IPS-NIHi11 (cell line): ENCODE results near the gene XYLB.

Experiments
- DNase-seq: peaks from one replicate; pipeline ENCODE4 v3.0.0; 2012; ENCODE audit warnings: mixed read lengths, low spot score

XYLB gene

DNA sequence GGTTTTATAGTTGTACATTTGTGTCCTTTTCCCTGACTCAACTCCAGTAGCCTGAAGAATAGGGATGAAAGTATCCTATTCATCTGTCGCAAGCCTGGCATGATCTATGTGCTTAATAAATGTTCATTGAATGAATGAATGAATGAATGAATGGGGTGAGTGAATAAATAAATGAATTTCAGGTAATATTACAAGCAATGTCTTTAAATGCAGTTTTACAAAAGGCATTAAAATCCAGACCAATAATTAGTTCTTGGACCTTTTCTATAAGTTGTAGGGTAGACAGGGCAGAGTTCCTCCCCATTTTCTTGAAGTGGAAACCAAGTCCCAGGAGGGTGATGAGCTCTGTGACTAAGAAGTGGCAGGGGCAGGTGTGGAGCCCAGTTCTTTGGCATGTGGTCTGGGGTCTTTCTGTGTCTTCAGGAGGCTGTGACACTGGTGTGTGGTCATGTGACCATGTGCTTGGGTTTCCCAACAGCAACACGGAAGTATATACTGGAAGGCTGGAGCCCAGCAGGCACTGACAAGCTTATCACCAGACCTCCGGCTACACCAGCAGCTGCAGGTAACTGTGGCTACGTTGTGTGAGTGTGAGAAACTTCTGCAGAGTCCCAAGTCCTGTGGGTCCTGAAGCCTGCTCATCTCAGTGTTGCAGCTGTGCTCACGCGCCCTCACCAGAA lies 18.3 kb downstream of the XYLB start:
- DNase-seq = no peak

DNA sequence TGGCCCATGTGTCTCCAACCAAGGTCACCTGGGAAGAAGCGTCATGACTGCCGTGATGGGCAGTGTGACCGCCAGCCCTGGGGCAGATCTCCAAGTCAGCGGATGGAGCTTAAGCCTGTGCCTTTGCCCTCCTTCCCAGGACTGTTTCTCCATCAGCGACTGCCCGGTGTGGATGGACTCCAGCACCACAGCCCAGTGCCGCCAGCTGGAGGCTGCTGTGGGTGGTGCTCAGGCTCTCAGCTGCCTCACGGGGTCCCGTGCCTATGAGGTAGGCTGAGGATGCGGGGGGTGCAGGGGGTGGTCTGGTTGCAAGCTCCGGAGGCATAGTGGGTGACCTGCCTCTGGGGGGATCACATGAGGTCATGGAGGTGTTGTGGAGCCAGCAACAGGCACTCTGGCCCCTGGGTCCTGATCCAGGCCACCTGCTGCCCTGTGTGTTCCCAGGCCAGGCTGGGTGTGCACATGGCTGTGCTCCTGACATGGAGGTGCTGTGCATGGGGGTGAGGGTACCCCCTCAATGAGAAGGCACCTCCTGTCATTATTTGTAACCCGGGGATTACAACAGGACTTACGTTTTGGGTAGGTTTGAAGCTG lies 19.0 kb downstream of the XYLB start:
- no peak for DNase-seq

DNA sequence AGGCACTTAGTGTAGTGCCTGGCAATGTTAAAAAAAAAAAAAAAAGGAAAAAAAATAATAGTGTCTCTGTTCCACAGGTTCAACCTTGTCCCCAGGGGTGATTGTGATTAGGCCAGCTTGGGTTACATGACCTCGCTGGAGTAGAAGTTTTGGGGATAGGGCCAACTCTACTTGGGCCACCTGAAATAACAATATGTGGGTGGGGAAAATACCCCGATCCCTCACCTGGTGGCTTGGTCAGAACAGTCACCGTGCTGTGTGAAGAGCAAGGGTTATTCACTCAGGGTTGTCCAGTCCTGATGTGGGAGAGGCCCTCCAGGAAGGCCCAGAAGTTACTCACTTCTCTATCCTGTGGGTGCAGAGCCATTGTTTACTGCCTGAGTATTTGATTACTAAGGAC lies 19.5 kb downstream of the XYLB start:
- no peak for DNase-seq

DNA sequence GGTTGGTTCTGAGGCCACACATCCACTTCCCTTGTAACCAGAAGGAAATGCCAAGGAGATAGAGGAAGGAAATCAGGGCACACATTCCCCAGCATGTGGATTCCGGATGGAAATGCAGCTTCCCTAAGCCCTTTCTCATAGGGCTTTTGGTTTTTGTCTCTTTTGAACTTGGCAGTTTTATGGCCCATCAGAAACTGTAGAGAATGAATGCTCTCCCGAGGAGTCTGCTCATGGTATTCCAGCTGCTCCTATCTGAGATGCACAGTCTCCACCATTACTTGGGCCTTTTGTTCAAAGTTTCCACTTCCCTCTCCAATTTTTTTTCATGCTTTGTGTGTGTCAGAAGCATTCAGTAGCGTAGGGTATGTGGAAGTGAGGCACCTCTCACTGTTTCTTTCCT lies 21.2 kb downstream of the XYLB start:
- DNase-seq = no peak

DNA sequence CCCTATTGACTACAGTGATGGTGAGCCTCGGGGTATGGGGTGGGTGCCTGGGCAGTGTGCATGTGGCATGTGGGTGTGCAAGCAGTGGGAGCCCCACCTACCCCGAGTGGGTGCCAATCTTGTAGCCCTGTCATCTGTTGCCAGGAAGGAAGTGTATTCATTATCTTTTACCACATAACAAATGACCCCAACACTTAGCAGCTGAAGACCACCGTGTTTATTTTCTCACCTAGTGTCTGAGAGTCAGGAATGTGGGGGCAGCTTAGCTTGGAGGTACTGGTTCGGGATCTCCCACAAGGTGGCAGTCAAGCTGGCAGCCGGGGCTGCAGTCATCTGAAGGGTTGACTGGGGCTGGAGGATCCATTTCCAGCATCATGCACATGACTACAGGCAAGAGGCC lies 21.7 kb downstream of the XYLB start:
- no peak for DNase-seq

DNA sequence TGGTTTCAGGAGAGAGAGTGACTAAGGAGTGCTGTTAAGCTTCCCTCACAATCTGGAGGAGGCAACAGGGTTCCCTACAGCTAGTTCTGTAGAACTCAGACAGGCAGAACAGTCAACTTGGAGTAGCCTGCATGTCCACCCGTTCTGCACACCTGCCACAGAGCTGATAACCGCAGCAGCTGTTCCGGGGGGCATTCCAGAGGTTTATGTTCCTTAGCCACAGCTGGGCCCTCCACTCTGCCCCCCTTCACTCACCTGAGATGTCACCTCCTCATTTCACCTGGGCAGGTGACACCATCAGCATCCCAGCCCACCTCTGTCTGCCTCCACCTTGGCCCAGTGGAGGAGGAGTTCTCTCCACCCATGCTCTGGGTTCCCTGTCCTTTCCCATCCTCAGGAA lies 22.6 kb downstream of the XYLB start:
- DNase-seq = no peak

DNA sequence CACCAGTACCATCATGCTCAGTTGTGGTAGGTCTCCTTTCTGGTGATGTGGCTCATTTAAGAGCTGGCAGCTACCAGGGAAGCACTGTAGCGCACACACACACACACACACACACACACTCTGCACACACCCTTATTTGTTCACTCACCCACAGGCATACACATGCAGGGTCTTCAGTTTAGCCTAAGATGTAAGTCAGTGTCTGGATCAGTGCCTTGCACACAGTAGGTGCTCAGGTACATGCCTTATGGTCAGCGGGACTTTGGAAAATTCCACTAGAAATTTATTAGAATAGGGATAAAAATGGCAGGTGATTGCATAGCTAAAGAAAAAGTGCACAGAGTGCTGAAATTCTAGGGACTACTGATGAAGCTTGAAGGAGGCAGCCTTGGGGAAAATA lies 23.6 kb downstream of the XYLB start:
- DNase-seq = no peak

DNA sequence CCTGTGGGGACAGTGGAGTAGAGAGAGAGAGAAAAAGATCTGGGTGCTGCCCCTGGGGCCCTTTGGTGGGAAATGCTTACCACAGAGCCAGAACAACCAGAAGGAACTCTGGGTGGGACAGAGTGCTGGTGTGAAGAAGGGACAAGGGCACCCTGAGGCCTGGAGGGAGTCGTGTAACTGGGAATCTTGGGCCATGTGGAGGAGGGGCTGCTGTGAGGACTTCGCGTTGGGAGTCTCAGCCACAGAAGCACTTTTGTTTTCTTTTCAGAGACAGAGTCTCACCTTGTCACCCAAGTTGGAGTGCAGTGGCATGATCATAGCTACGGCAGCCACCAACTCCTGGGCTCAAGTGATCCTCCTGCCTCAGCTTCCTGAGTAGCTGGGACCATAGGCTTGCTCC lies 24.3 kb downstream of the XYLB start:
- no peak for DNase-seq

DNA sequence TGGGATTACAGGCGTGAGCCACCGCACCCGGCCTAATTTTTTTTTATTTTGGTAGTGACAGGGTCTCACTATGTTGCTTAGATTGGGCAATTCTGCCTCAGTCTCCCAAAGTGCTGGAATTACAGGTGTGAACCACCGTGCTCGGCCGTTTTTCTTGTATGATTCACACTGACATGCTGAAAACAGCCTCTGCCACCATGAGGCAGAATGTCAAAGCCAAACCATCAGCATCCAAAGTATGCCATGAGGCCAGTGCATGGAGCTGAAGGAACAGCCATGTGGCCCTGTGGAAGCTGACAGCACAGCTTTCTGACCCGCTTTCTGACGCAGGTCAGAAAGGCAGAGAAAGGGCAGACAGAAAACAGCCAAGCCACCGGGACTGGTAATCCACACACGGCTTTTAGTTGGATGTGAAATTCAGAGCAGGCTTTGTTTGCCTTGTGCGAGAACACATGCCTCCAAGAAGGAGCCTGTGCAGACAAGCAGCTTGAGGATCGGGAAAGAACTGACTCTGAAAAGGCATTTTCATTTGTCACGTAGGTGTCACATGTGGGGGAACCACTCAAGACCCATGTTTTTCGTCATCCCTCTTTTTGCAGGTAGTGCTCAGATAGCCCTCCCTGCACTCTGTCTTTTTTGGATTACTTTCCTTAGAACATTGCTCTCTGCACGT lies 25.1 kb downstream of the XYLB start:
- DNase-seq = no peak

DNA sequence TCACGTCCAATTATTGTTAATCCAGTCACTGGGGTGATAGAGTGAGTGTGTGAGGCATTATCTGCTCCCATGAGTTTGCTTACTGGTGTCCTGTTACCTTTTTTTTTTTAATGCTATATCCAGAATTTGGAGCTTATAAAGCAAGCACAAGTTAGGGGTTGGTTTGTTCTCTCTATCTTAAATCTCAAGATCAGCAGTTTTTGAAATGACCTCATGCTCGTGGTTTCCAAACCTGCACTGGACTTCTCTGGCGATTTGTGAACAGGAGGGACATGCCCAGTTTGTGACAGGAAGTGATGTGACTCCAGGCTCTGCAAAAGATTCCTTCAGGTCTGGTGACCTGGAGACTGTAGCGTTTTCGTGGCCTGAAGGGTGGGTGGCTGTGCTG lies 25.6 kb downstream of the XYLB start:
- no peak for DNase-seq

DNA sequence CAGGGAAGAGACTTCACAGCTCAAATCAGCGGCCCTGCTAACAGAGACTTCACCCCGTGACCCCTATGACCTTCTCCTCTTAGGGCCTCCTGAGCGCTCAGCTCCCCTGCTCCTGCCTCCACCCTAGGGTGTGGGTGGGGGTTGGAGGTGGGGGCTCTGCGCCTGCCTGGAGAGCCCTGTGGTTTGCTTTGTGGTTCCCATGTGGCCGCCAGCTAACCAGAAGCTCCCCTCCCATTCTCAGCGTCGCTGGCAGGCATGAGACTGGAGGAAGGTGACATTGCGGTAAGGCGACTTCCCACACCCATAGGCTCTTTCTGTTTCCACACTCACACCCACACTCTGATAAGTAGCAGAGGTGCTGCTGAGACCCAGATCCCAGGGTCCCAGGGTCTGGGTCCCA lies 27.6 kb downstream of the XYLB start:
- no peak for DNase-seq

DNA sequence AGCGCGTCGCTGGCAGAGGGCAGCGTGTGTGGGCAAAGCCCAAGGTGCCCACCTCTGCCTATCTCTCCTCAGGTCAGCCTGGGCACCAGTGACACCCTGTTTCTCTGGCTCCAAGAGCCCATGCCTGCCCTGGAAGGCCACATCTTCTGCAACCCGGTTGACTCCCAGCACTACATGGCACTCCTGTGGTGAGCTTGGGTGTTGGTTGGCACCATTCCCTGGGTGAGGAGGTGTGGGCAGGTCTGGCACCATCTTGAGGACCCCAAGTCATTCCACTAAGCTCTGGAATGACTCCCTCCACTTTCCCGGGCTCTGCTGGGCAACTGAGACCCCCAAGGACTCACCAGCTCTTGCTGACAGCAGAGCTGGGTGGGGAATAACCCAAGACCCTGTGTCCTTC lies 28.5 kb downstream of the XYLB start:
- DNase-seq = no peak

DNA sequence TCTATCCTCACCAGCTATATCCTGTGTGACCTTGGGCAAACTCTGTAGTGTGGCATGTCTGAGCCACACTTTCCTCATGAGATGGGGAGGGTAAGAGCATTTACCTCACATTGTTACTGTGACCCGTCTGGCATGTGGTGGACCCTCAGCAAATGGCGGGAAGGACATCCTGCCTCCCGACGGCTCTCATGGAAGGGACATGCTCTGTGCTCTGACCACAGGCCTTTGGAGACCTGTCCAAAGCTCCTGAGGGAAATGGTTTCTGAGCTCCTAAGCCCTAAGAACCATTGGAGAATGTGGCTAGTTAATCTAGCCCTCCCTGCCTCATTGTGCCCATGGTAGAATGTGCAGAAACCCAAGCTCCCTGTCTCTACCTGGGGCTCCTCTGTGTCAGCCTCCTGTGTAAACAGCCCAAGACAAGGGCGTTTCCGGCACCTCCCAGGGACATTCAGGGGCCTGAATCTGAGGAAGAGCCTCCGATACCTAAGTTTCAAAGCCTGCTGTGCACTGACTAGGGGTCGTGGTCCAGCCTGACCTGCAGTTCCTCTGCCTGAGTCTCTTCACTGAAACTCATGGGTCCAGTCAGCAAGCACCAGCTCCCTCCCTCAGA lies 29.0 kb downstream of the XYLB start:
- no peak for DNase-seq

DNA sequence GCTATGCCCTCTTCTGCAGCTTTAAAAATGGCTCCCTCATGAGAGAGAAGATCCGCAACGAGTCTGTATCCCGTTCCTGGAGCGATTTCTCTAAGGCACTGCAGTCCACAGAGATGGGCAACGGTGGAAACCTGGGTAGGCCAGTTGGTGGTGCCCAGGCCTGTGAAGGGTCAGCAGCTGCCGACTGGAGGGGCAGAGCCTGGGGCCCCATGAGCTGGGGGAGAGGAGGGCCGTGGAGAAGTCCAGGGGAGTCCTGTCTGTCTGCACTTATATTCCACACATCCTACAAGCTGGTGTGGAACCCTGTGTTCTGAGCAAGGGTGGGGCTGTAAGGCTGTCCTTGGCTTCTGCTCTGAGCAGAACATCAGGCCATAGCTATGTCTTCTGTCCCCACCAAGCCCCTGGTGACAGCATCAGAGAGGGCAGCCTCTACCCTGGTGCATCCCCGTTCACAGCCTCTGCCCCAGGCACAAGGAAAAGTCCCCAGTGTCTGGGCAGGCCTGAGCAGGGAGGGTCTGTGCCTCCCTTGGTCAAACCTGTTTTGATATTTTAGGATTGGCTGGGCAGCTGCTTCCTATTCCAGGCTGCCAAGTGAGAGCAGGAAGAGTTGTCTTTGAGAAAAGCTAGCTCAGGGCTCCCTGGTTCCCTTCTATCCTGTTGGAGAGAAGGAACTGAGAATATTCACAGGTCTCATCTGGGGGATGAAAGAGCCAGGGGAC lies 29.7 kb downstream of the XYLB start:
- DNase-seq = no peak

DNA sequence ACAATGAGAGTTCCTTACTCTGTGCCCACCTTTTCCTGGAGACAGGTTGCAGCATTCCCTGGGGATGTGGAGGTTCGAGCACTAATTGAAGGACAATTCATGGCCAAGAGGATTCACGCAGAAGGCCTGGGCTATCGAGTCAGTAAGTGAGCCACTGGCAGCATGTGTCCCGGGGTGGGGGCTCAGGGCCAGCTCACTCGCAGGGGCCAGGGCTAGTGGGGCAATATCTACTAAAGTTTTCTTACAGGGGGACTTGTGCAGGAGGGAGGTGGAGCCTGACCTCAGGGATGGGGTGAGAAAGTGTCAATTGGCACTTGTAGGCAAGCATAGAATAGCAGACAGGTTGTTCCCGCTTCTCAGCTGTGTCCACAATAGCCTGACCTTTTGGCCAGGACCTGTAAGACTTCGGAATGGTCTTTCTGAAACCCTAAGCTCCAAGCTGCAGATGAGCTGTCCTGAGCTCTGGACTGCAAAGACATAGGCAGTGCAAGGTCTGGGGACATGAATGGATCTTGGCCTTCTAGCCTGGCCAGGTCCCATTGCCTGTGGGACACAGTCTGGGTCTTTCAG lies 32.7 kb downstream of the XYLB start:
- DNase-seq = no peak

DNA sequence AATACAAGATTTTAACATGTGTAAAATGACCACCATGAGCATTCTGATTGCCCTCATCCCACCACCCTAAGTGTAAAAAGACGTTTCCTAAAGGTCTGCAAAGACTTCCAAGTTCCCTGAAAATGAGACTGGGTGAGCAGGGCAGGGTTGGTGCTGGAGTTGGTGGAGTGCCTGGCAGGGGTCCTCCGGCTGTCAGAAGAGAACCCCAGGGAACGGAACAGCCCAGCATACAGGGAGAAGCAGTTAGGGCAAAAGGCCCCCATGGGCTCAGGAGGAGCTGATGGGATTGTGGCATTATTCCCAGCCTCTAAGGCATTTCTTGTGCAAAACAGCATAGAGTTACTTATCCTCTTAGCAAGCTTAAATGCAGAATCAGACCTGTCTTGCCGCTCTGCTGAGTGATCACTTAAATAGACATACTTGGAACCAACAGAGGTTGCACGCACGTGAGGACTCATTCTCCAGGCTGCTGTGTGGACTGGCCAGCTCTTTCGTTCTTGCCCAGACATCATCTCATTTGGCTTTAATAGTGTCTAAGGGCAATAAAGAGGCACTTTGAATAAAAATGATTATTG lies 36.0 kb downstream of the XYLB start:
- no peak for DNase-seq

DNA sequence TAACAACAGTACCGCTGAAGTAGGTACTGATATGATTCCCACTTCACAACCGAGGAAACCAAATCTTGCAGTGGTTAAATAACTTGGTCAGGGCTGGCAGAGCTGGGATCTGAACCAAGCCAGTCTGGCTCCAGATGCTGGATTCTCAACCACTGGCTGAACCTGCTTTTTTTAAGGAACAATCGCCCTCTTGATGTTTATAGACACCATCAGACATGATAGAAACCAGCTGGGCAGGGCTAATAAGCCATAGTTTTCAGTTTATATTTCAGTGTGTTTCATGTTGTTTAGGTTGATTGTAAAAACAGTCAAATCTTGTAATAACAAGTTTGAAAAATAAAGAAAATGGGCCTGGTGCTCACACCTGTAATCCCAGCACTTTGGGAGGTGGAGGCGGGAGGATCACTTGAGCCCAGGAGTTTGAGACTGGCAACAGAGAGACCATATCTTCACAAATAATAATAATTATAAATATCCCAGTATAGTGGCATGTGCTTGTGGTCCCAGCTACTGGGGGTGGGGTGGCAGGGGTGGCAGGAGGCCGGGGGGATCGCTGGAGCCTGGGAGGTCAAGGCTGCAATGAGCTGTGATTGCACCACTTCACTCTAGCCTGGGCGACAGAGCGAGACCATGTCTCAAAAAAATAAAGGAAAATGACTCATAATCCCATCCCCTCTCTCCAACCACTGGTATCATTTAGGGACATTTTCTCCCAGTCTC lies 36.7 kb downstream of the XYLB start:
- DNase-seq = no peak

DNA sequence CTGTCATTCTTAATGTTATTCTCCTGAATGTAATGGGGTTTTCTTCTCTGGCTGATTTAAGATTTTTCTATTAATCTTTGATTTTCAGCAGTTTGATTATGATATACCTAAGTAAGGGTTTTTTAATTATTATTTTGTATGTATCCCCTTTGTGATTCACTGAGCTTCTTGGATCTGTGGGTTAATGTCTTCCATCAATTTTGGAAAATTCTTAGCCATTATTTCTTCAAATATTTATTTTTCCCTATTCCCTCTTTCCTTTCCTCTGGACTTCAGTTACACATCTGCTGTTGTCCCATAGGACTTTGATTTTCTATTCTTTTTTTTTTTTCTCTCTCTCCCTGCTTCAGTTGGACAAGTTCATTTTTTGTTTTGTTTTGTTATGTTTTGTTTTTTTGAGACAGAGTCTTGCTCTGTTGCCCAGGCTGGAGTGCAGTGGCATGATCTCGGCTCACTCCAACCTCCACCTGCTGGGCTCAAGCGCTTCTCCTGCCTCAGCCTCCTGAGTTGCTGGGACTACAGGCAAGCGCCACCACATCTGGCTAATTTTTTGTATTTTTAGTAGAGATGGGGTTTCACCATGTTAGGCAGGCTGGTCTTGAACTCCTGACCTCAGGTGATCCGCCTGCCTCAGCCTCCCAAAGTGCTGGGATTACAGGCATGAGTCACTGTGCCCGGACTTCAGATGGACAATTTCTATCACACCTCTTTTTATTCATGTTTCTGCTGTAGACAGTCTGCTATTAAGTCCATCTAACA lies 40.6 kb downstream of the XYLB start:
- no peak for DNase-seq

DNA sequence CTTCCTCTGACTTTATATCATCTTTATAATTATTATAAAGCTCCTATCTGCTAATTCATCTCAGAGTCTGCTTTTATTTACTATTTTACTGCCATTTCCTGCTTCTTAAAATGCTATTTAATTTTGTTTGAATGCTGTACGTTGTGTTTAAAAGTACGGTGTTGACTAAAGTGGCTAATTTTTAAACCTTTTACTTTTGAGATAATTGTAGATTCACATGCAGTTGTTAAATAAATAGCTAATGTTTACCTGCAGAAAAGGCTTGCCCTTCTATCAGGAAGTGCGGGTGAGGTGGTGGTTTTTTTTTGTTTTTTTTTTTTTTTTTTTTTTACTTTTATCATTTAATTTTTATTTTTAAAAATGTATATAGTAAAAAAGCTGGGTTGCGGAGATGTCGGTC lies 41.3 kb downstream of the XYLB start:
- DNase-seq = no peak

DNA sequence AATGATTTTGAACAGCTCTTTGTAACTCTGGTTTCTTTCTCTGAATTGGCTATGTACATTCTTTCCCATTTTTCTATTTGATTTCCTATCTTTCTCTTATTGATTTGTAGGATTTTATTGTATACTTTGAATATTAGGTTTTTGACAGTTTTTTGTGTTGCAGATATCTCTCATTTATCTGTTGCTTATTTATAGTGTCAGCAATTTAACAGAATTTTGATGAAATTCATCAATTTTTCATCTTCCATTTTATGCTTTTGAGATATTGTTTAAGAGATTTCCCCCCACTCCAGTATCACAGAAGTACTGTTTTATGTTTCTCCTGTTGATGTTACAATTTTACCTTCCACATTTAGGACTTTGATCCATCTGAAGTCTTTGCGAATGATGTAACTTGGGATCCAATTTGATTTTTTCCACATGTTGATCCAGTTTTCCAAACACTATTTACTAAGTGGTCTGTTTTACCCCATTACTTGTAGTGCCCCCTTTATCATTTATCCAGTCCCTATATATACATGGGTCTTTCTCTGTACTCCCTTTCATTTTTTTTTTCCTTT lies 46.1 kb downstream of the XYLB start:
- no peak for DNase-seq
